ENCODE results near the gene NTN4.
"Not testable (repeated sequence)": the region's sequence is repeated elsewhere in the genome, so short reads cannot be mapped to it uniquely, and the experiment has no call there.

NTN4 gene

DNA sequence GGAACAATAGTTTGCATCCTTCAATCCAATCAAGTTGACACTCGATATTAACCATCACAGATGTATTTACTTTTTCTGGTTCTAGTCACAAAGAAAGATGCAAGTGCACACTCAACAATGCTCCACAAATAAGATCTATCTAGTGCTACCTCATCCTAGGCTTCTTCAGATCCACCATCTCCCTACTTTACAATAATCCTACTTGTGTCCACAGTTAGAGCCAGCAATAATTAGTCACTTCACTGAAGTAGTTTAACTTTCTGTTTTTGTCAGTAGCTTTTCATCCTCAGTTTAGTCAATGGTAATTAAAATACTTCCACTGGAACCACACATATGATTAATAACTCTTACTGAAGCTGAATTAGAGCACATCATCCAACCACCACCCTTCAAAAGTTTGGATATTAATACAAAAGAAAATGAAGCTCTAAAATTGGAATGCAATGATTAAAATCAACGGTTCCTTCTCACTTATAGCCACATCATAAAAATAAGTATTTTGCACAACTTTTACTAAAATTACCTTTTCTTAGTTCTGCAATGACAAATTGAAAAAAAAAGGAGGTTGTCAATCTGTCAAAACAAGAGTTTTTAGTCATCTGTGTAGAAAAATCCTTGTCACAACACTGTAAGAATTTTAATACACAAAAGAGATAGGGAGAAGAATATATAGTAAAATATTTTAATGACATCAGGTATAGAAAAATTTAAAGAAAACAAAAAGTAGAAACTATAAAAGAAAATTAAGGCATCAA is 39.9 kb upstream of the NTN4 start:
- TF ChIP-seq, protein P1, sequence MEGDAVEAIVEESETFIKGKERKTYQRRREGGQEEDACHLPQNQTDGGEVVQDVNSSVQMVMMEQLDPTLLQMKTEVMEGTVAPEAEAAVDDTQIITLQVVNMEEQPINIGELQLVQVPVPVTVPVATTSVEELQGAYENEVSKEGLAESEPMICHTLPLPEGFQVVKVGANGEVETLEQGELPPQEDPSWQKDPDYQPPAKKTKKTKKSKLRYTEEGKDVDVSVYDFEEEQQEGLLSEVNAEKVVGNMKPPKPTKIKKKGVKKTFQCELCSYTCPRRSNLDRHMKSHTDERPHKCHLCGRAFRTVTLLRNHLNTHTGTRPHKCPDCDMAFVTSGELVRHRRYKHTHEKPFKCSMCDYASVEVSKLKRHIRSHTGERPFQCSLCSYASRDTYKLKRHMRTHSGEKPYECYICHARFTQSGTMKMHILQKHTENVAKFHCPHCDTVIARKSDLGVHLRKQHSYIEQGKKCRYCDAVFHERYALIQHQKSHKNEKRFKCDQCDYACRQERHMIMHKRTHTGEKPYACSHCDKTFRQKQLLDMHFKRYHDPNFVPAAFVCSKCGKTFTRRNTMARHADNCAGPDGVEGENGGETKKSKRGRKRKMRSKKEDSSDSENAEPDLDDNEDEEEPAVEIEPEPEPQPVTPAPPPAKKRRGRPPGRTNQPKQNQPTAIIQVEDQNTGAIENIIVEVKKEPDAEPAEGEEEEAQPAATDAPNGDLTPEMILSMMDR (IDR thresholded peaks at IDR 0.05; ENCODE audit: low read depth, low read length, missing control alignments), result no peak
- no peak overlapping the region for H3K4me3 ChIP-seq (replicated peaks; ENCODE audit: low read depth, low read length)
- DNase-seq (ENCODE audit: extremely low read depth, low read depth), result no peak

GRCh38 chr12:95829395-95829794 is 38.8 kb upstream of the NTN4 start:
- no peak for DNase-seq (ENCODE audit: extremely low read depth, low read depth)
- no peak overlapping the region for H3K4me3 ChIP-seq (replicated peaks; ENCODE audit: low read depth, low read length)
- TF ChIP-seq, protein P1 (IDR thresholded peaks at IDR 0.05; ENCODE audit: low read depth, low read length, missing control alignments), result no peak

DNA sequence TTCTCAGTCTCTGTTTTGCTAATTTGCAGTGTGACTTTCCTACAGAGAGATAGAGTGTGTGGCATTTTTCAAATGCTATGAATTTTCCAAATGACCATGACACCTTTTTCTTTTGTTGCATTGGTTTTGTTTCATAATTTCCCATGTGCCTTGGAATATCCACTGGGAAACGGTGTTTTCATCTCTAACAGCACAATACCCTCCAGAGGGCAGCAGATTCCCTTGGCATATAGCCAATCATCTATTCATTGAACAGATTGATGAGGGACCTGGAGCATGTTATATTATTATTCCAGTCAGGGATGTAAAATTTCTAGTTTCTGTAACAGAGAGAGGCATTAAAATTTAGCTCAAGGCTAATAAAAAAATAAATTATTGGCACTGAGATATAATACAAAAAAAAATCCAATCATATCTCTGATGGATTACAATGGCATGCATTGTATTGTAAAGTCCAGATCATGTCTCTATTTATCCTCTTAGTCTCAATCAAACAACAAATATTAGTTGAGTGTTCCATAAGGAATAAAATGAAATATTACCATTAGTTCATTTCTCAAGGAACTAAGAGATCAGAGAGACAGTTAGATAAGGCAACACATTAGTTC is 29.6 kb upstream of the NTN4 start:
- peak; percentile 20 for DNase-seq (ENCODE audit: extremely low read depth, low read depth)
- H3K4me3 ChIP-seq (replicated peaks; ENCODE audit: low read depth, low read length), result no peak overlapping the region

DNA sequence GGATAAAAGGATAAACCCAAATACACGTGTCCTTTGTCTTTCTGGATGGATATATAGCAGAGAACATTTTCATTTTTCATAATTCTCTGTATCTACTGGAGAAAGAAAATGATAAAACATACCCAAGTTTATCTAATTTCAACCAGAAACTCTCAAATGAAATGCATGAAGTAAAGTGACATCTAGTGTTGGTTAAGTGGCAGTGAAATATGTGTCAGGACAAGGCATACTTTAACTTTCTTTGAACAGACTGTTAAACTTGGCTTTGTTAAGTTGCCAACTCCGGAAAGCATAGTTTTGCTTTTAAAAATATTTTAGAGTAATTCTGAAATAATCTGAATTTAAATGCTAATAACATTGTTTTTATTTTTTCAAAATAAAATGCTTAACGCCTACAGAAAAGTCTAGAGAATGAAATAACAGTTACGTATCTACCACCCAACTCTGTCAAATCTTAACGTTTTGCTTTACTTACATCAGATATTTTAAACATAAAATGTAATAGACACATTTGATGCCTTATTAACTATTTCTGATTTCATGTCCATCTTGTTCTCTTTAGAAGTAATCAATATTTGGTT is 25.2 kb upstream of the NTN4 start:
- no peak overlapping the region for H3K4me3 ChIP-seq (replicated peaks; ENCODE audit: low read depth, low read length)
- DNase-seq (ENCODE audit: extremely low read depth, low read depth), result no peak
- TF ChIP-seq, protein P1 (IDR thresholded peaks at IDR 0.05; ENCODE audit: low read depth, low read length, missing control alignments), result peak; percentile 45

More for the DNA sequence above, 29.6 kb upstream of the NTN4 start:
- TF ChIP-seq, protein P1 (IDR thresholded peaks at IDR 0.05; ENCODE audit: low read depth, low read length, missing control alignments), result peak; percentile 57

DNA sequence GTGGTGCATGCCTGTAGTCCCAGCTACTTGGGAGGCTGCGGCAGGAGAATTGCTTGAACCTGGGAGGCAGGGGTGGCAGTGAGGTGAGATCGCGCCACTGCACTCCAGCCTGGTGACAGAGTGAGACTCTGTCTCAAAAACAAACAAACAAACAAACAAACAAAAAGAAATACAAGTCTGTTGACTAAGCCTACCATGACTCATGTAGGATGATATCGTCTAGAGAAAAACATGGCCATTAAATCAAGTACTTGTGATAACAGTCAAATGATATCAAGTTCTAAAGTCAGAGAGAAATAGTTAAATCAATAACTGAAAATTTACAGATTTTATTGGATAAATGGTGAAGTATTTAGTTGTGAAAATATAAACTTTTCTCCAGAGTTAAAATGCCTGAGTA is 21.6 kb upstream of the NTN4 start:
- not testable (repeated sequence) for DNase-seq (ENCODE audit: extremely low read depth, low read depth); H3K4me3 ChIP-seq (replicated peaks; ENCODE audit: low read depth, low read length)

DNA sequence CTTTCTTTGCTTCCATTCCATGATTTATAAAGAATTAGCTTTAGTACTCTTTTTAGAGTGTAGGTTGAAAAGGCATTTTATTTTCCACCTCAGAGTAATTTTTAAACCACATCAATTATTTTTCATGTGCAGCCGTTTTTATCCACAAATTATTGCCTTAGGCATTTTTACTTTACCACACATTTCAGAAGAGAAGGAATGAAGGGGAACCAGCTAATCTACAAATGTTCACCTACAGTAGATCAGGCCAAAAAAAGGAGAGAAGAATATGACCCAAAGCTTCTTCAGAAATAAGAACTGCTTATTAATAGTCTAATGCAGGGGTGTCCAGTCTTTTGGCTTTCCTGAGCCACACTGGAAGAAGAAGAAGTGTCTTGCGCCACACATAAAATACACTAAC is 19.8 kb upstream of the NTN4 start:
- TF ChIP-seq, protein P1 (IDR thresholded peaks at IDR 0.05; ENCODE audit: low read depth, low read length, missing control alignments), result no peak
- DNase-seq (ENCODE audit: extremely low read depth, low read depth), result no peak
- no peak overlapping the region for H3K4me3 ChIP-seq (replicated peaks; ENCODE audit: low read depth, low read length)

DNA sequence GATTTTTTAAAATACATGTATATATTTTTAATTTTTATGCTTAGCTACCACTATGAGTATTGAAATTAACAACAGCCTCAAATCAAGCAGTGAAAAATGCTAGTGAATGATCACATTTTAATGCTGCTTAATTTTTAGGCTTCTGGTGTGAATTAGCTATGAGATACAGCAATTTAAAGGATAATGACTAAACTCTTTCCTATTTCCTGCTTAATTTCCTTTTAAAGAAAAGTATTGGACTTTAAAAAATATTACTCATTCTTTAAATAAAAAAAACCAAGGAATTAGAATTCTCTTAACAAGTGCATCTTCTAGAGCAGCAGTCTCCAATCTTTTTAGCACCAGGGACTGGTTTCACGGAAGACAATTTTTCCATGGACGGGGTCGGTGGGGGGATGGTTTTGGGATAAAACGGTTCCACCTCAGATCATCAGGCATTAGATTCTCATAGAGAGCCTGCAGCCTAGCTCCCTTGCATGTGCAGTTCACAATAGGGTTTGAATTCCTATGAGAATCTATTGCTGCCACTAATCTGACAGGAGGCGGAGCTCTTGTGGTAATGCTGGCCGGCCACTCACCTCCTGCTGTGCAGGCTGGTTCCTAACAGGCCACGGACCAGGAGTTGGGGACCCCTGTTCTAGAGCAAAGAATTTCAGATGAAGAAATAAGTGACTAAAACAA is 18.6 kb upstream of the NTN4 start:
- no peak for DNase-seq (ENCODE audit: extremely low read depth, low read depth)
- TF ChIP-seq, protein P1 (IDR thresholded peaks at IDR 0.05; ENCODE audit: low read depth, low read length, missing control alignments), result no peak
- no peak overlapping the region for H3K4me3 ChIP-seq (replicated peaks; ENCODE audit: low read depth, low read length)

Data from HFF-Myc (cell line).